Measurements from ENCODE around the gene SNCAIP.

The SNCAIP gene

GRCh38 chr5:122469384-122469919, 157.4 kb downstream of the SNCAIP start:
- TF ChIP-seq CTCF (IDR thresholded peaks at IDR 0.05; ENCODE audit: low read depth, low read length, missing control alignments), result no peak
- H3K4me3 ChIP-seq (ENCODE audit: low read depth, low read length), result no peak overlapping the region
- no peak for DNase-seq (ENCODE audit: low read depth)

GRCh38 chr5:122470365-122470764, 158.3 kb downstream of the SNCAIP start:
- no peak for TF ChIP-seq CTCF (IDR thresholded peaks at IDR 0.05; ENCODE audit: low read depth, low read length, missing control alignments)
- no peak overlapping the region for H3K4me3 ChIP-seq (ENCODE audit: low read depth, low read length)
- no peak for DNase-seq (ENCODE audit: low read depth)

GRCh38 chr5:122471031-122471751, 159.2 kb downstream of the SNCAIP start:
- DNase-seq (ENCODE audit: low read depth), result no peak
- TF ChIP-seq CTCF (IDR thresholded peaks at IDR 0.05; ENCODE audit: low read depth, low read length, missing control alignments), result no peak
- no peak overlapping the region for H3K4me3 ChIP-seq (ENCODE audit: low read depth, low read length)

GRCh38 chr5:122471752-122472061, 159.7 kb downstream of the SNCAIP start:
- no peak for DNase-seq (ENCODE audit: low read depth)

GRCh38 chr5:122473138-122473843, 161.3 kb downstream of the SNCAIP start:
- DNase-seq (ENCODE audit: low read depth), result no peak
- H3K4me3 ChIP-seq (ENCODE audit: low read depth, low read length), result no peak overlapping the region
- no peak for TF ChIP-seq CTCF (IDR thresholded peaks at IDR 0.05; ENCODE audit: low read depth, low read length, missing control alignments)

More at GRCh38 chr5:122471752-122472061, 159.7 kb downstream of the SNCAIP start:
- H3K4me3 ChIP-seq (ENCODE audit: low read depth, low read length), result no peak overlapping the region
- no peak for TF ChIP-seq CTCF (IDR thresholded peaks at IDR 0.05; ENCODE audit: low read depth, low read length, missing control alignments)

- TF ChIP-seq CTCF (IDR thresholded peaks at IDR 0.05; ENCODE audit: low read depth, low read length, missing control alignments), result no peak
- H3K4me3 ChIP-seq (ENCODE audit: low read depth, low read length), result no peak overlapping the region
- no peak for DNase-seq (ENCODE audit: low read depth)
These were observed 161.9 kb downstream of the SNCAIP start for GRCh38 chr5:122473941-122474340.
